Activated naive CD4-positive, alpha-beta T cell treated with anti-CD3 and anti-CD28 coated beads for 36 hours (primary cell): Measurements from ENCODE around the gene CLIC1. TPM values are rescaled to one million over a fixed set of nuclear protein-coding genes. Genes with fewer than 3 reads are reported as not detected.
"Not testable (repeated sequence)": the region's sequence is repeated elsewhere in the genome, so short reads cannot be mapped to it uniquely, and the experiment has no call there.

Experiments
- CTCF ChIA-PET: fragments of 350-600 bp; sonication (Branson Sonifier 250); formaldehyde crosslinking; loops from one replicate; lab custom pipeline; 2021; ENCODE audit warnings: antibody characterized with exemption; lab: Charles Lee
- DNase-seq: peaks from one replicate; pipeline ENCODE4 v3.0.0-alpha.2; 2020
- H3K27ac Mint-ChIP-seq: one replicate; pipeline ENCODE4 v1.8.0; 2021; ENCODE audit warnings: mild to moderate bottlenecking, mixed read lengths
- H3K27me3 Mint-ChIP-seq: one replicate; pipeline ENCODE4 v1.8.0; 2021; ENCODE audit warnings: low read depth, mixed read lengths
- H3K36me3 Mint-ChIP-seq: one replicate; pipeline ENCODE4 v1.8.0; 2021; ENCODE audit warnings: low read depth, mixed read lengths
- H3K4me1 Mint-ChIP-seq: one replicate; pipeline ENCODE4 v1.8.0; 2021; ENCODE audit warnings: low read depth, mixed read lengths
- H3K4me3 Mint-ChIP-seq: one replicate; pipeline ENCODE4 v1.8.0; 2021; ENCODE audit warnings: mild to moderate bottlenecking, moderate library complexity, mixed read lengths
- H3K9me3 Mint-ChIP-seq: one replicate; pipeline ENCODE4 v1.8.0; 2021; ENCODE audit warnings: mixed read lengths
- intact Hi-C: fragments of 100-400 bp; cut with micrococcal nuclease; formaldehyde crosslinking; loops from one replicate; pipeline ENCODE4 v1.15.1; 2023
- total RNA-seq, 2 experiments: library from RNA; stranded (reverse); gene quantifications; one replicate each; pipeline ENCODE4 v1.2.3, GENCODE V29; 2021

Gene CLIC1
- total RNA-seq, 2 experiments from 2014 or later: 348 to 353 TPM

GRCh38 chr6:31713991-31714684 lies 22.2 kb downstream of the CLIC1 start:
- Mint-ChIP-seq H3K4me3 (no peak overlapping the region), H3K27me3 (no peaks in the 10 kb centered on the region), H3K4me1 (peaks cover 8% of the 10 kb centered on the region), H3K9me3 (no peaks in the 10 kb centered on the region), H3K27ac (no peak overlapping the region), H3K36me3 (no peaks in the 10 kb centered on the region)
- DNase-seq: no peak
- intact Hi-C loops: no loop called here
- CTCF ChIA-PET: interaction anchor here (0.6 to 2.7 kb wide), 7 partner anchors 17 to 241 kb away, joined by 3 to 12 read pairs (median 3); no protein-coding TSS in a partner anchor

GRCh38 chr6:31713465-31713864 lies 22.9 kb downstream of the CLIC1 start:
- intact Hi-C loops: no loop called here
- peaks cover 8% of the 10 kb centered on the region for H3K4me1 Mint-ChIP-seq
- CTCF ChIA-PET: interaction anchor here (0.9 to 1.2 kb wide), 3 partner anchors 25 to 115 kb away, joined by 3 to 4 read pairs (median 3); no protein-coding TSS in a partner anchor
- H3K36me3 Mint-ChIP-seq: no peaks in the 10 kb centered on the region
- no peaks in the 10 kb centered on the region for H3K9me3 Mint-ChIP-seq
- no peak for DNase-seq
- H3K27ac Mint-ChIP-seq: no peak overlapping the region
- no peaks in the 10 kb centered on the region for H3K27me3 Mint-ChIP-seq
- H3K4me3 Mint-ChIP-seq: no peak overlapping the region

DNA sequence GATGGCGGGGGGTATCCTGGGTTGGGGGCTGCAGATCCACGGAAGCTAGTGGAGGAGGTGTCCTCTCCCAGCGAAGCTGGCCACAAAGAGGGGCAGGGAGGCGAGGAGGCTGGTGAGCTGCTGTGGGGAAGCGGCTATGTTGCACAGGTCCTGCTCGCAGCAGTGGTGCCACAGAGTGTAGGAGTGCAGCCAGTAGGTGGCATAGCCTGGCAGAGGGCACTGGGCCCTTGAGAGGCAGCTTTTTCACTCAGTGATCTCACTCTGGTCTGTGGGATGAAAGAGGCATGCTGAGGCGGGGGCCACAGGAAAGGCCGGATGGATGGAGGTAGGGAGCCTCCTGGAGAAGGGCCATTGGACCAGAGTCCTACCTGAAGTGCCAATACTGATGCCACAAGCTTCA lies 24.0 kb downstream of the CLIC1 start:
- peak; percentile 20 for DNase-seq
- Mint-ChIP-seq H3K27ac (no peak overlapping the region), H3K4me1 (peaks cover 8% of the 10 kb centered on the region)

GRCh38 chr6:31711233-31711632 lies 25.1 kb downstream of the CLIC1 start:
- CTCF ChIA-PET: interaction anchor here (0.6 to 1.1 kb wide), 4 partner anchors 20 to 172 kb away, joined by 3 to 4 read pairs (median 3); no protein-coding TSS in a partner anchor
- intact Hi-C loops: no loop called here
- Mint-ChIP-seq H3K9me3 (no peaks in the 10 kb centered on the region), H3K4me3 (no peak overlapping the region), H3K36me3 (no peaks in the 10 kb centered on the region), H3K27ac (no peak overlapping the region), H3K4me1 (peaks cover 8% of the 10 kb centered on the region), H3K27me3 (no peaks in the 10 kb centered on the region)
- DNase-seq: no peak

More for the DNA sequence above, 24.0 kb downstream of the CLIC1 start:
- H3K9me3 Mint-ChIP-seq: no peaks in the 10 kb centered on the region
- H3K36me3 Mint-ChIP-seq: no peaks in the 10 kb centered on the region
- intact Hi-C loops: no loop called here
- CTCF ChIA-PET: interaction anchor here (0.6 to 0.9 kb wide), 3 partner anchors 163 to 204 kb away, joined by 3 to 4 read pairs (median 3); no protein-coding TSS in a partner anchor
- no peaks in the 10 kb centered on the region for H3K27me3 Mint-ChIP-seq
- H3K4me3 Mint-ChIP-seq: no peak overlapping the region

GRCh38 chr6:31710523-31711219 lies 25.7 kb downstream of the CLIC1 start:
- intact Hi-C loops: no loop called here
- Mint-ChIP-seq H3K4me3 (no peak overlapping the region), H3K4me1 (peaks cover 8% of the 10 kb centered on the region), H3K27me3 (no peaks in the 10 kb centered on the region), H3K36me3 (no peaks in the 10 kb centered on the region), H3K27ac (no peak overlapping the region), H3K9me3 (no peaks in the 10 kb centered on the region)
- no peak for DNase-seq
- CTCF ChIA-PET: interaction anchor here (0.6 to 1.1 kb wide), 4 partner anchors 19 to 1653 kb away, joined by 3 to 4 read pairs (median 3); no protein-coding TSS in a partner anchor

DNA sequence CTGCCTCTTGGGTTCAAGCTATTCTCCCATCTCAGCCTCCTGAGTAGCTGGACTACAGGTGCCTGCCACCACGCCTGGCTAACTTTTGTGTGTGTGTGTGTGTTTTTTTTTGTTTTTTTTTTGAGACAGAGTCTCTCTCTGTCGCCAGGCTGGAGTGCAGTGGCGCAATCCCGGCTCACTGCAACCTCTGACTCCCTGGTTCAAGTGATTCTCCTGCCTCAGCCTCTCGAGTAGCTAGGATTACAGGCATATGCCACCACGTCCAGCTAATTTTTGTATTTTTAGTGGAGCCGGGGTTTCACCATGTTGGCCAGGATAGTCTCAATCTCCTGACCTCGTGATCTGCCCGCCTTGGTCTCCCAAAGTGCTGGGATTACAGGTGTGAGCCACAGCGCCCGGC lies 27.2 kb downstream of the CLIC1 start:
- intact Hi-C loops, H3K9me3 Mint-ChIP-seq, DNase-seq, H3K27me3 Mint-ChIP-seq, H3K36me3 Mint-ChIP-seq, H3K4me3 Mint-ChIP-seq, H3K4me1 Mint-ChIP-seq, H3K27ac Mint-ChIP-seq: not testable (repeated sequence)
- CTCF ChIA-PET: interaction anchor here (0.6 kb wide), 1 partner anchor 243 kb away, joined by 3 read pairs; no protein-coding TSS in a partner anchor

DNA sequence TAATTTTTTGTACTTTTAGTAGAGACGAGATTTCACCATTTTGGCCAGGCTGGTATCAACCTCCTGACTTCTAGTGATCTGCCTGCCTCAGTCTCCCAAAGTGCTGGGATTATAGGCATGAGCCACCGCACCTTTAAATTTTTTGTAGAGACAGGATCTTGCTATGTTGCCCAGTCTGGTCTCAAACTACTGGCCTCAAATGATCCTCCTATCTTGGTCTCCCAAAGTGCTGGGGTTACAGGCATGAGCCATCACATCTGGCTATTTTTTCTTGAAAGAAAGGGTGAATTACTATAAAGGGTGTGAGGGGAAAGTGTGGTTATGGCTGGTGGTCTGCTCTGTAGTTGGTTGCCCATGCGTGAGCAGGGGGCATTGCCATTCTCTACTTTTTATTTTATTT lies 28.1 kb downstream of the CLIC1 start:
- H3K27ac Mint-ChIP-seq: no peak overlapping the region
- H3K4me1 Mint-ChIP-seq: peaks cover 8% of the 10 kb centered on the region
- H3K27me3 Mint-ChIP-seq: no peaks in the 10 kb centered on the region
- no peaks in the 10 kb centered on the region for H3K36me3 Mint-ChIP-seq
- H3K4me3 Mint-ChIP-seq: no peak overlapping the region
- no peaks in the 10 kb centered on the region for H3K9me3 Mint-ChIP-seq
- CTCF ChIA-PET: no interaction called here
- no peak for DNase-seq
- intact Hi-C loops: no loop called here

DNA sequence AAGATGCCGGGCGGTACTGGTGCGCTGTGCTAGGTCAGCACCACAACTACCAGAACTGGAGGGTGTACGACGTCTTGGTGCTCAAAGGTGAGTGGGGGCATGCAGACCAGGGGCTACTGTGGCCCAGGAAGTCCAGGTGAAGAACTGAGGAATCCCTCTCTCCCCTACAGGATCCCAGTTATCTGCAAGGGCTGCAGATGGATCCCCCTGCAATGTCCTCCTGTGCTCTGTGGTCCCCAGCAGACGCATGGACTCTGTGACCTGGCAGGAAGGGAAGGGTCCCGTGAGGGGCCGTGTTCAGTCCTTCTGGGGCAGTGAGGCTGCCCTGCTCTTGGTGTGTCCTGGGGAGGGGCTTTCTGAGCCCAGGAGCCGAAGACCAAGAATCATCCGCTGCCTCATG lies 28.6 kb downstream of the CLIC1 start:
- intact Hi-C loops: no loop called here
- Mint-ChIP-seq H3K36me3 (no peaks in the 10 kb centered on the region), H3K27ac (no peak overlapping the region), H3K27me3 (no peaks in the 10 kb centered on the region), H3K4me1 (peaks cover 8% of the 10 kb centered on the region), H3K9me3 (no peaks in the 10 kb centered on the region), H3K4me3 (no peak overlapping the region)
- CTCF ChIA-PET: no interaction called here
- DNase-seq: no peak

- Mint-ChIP-seq H3K27me3 (no peaks in the 10 kb centered on the region), H3K4me1 (peaks cover 16% of the 10 kb centered on the region), H3K4me3 (no peak within 1 kb of the TSS), H3K36me3 (peaks cover 5% of the 10 kb centered on the region), H3K9me3 (no peaks in the 10 kb centered on the region), H3K27ac (no peak within 1 kb of the TSS)
- no peak for DNase-seq
- CTCF ChIA-PET: interaction anchor here (1.1 kb wide), 1 partner anchor 32 kb away, joined by 3 read pairs; no protein-coding TSS in a partner anchor
- intact Hi-C loops: no loop called here
These were observed 29.7 kb downstream of the CLIC1 start, which contains the start of gene LY6G6F for GRCh38 chr6:31706599-31706998. Gene LY6G6F, plus strand, starts transcription at chr6:31706866. Its CDS starts 41 bp downstream, at chr6:31706907.

GRCh38 chr6:31705931-31706330 lies 30.4 kb downstream of the CLIC1 start:
- Mint-ChIP-seq H3K4me3 (no peak overlapping the region), H3K27ac (no peak overlapping the region), H3K9me3 (no peaks in the 10 kb centered on the region), H3K4me1 (peaks cover 18% of the 10 kb centered on the region), H3K36me3 (peaks cover 5% of the 10 kb centered on the region), H3K27me3 (no peaks in the 10 kb centered on the region)
- intact Hi-C loops: no loop called here
- DNase-seq: no peak
- CTCF ChIA-PET: interaction anchor here (1.1 kb wide), 1 partner anchor 33 kb away, joined by 3 read pairs; no protein-coding TSS in a partner anchor

DNA sequence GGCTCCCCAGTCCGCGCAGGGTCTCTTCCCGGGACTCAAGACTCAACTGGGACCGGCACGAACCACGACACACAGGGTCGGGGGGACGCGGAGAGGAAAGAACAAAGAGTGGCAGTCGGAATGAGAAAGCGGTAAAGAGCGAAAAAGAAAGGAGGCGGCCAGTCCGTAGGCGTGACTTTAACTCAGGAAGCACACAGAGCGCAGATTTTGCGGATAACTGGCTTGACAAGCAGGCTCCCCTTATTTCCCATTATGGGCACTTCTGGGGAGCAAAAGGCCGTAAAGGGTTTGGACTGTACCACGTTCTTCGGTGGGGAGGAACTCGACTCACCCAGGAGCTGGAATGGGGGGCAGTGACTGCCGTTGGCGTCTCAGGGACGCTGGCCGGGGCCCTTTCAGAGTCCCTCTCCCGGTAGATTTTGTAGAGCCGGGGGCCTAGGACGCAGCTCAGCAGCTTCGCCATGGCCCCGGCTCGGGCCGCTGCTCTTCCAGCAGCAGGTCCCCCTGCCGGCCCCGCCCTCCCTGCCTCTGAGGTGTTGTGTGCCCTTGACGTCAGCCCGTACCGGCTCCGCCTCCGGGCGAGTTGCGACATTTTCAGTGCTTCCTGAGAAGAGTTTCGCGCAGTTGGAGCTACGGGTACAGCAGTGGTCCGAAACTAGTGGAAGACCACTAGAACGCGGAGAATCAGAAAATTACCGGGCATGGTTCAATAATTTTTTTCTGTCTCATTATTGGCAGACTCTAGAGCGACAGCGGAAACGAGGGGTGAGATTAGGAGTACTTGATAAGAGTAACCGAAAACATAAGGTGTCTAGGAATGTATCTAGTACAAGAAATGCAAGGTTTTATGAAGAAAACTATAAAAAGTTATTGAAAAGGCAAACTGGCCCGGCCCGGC lies 33.3 kb downstream of the CLIC1 start, which contains the start of gene ABHD16A:
ABHD16A (minus strand) TSS at position 506 of the 898 bp plus-strand sequence; CDS start at position 463, 43 bp downstream.
- CTCF ChIA-PET: interaction anchor here (0.8 to 1.1 kb wide), 4 partner anchors 22 to 127 kb away, joined by 3 to 5 read pairs (median 4); partner anchors contain the start of gene LY6G5C
- DNase-seq: peak; percentile 99
- Mint-ChIP-seq H3K9me3 (no peaks in the 10 kb centered on the region), H3K27me3 (no peaks in the 10 kb centered on the region), H3K4me1 (peaks cover 21% of the 10 kb centered on the region), H3K36me3 (peaks cover 5% of the 10 kb centered on the region), H3K4me3 (peak within 1 kb of the TSS; percentile 99), H3K27ac (peak within 1 kb of the TSS; percentile 97)
- intact Hi-C loops: loop anchor here (1.0 kb wide), 9 partner anchors 35 to 475 kb away; partner anchors contain the start of genes ATF6B, BAG6, NFKBIL1 and PRRC2A
